Measurements from ENCODE around the gene DNAH8. TPM values are rescaled to one million over a fixed set of nuclear protein-coding genes. Genes with fewer than 3 reads are reported as not detected.

The DNAH8 gene
- total RNA-seq, 4 donors from 2014 or later: 0.22 TPM; not detected in 3

DNA sequence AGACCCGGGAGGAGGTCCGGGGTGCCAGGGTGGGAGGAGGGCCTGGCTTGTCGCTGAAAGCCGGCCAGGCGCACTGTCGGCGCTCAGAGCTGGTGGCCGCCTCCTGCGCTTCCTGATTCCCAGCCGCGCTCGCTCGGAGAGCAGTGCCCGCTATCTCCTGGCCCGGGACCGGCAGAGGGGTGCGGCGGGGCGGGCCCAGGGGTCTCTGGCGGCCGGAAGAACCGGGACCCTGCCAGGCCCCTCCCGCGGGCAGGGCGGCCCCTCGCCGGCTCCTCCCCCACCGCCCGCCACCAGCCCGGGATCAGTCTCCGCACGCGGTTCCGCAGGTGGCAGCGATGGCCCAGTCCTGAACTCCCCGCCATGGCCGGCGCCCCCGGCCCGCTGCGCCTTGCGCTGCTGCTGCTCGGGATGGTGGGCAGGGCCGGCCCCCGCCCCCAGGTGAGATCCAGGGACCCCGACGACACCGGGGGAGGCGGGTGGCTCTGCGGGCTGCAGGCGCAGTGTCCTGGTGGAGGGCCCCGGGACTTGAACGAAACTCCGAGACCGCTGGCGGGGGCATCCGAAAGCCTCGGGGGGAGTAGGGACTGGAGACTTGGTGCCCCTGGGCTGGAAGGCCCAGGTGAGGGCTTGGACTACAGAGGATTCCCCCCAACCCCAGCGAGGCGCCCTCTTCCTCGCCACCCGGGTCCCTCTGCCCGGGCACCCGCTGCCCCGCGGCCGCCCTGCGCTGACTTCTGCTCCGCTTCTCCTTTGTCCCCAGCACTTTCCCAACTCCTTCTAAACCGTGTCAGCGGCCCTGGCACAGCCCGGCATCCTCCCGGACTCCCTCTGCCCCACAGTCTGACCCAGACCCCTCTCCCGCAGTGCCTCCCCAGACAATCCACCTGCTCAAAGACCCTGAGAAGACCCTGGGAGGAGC, 333.6 kb downstream of the DNAH8 start, which contains the start of gene GLP1R:
TSS of gene GLP1R (plus strand) at position 301 of the 919 bp plus-strand sequence. CDS start at position 361, 60 bp downstream.
- H3K4me3 ChIP-seq: peak within 1 kb of the TSS in 3 of 4 donors; percentile 10 to 49 (median 24)
- H3K27me3 ChIP-seq: peaks cover 0 to 39% of the 10 kb centered on the region in 2 donors
- H3K9me3 ChIP-seq: no peaks in the 10 kb centered on the region
- peaks cover 0 to 12% (median 5%) of the 10 kb centered on the region in 4 donors for H3K4me1 ChIP-seq
- TF ChIP-seq CTCF (IDR thresholded peaks at IDR 0.05) (no peak), EP300 (IDR thresholded peaks at IDR 0.05) (no peak), POLR2A (IDR thresholded peaks at IDR 0.05) (no peak)
- H3K27ac ChIP-seq: no peak within 1 kb of the TSS
- WGBS, 2 donors: 4 to 7% methylated on average over 42 to 64 of the region's 74 CpGs
- no peak for DNase-seq (ENCODE audit: low spot score in 2 of 2)
- H3K36me3 ChIP-seq: no peaks in the 10 kb centered on the region

DNA sequence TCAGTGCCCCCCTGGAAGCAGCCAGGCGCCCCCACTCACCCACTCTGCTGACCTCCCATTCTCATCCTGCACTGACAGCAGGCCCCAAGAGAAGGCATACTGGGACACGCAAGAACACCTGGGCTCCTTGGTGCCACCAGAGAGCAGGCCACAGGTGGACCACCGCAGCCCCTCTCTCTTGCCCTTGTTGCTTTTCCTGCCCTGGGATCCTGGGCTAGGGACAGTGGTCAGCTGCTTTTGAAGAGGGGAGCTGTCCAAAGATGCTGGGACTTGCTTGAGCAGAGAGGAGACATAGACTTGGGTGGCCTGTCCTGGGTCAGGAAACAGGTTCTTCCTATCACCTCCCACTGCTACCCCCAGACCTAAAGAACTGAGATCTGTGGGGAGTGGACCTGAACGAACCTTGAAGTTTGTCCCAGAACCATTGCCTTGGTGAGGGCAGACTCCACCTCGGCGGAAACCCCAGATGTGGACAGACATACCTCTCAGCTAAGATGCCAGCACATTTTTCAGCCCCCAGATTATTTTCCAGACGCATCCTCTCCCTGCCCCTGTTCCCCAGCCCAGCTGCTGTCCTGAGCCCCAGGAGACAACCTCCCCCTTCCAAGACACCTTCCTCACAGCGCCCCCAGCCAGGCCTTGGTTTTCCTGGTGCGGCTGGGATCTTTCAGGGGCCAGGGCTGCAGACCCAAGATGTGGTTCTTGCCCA, 334.6 kb downstream of the DNAH8 start:
- 65 to 71% methylated on average over 8 of the region's 9 CpGs for WGBS, 2 donors
- Histone ChIP-seq H3K36me3 (no peaks in the 10 kb centered on the region), H3K4me3 (no peak overlapping the region), H3K27me3 (peaks cover 0 to 39% of the 10 kb centered on the region in 2 donors), H3K27ac (no peak overlapping the region), H3K9me3 (no peaks in the 10 kb centered on the region), H3K4me1 (peaks cover 0 to 12% (median 5%) of the 10 kb centered on the region in 4 donors)
- TF ChIP-seq CTCF (IDR thresholded peaks at IDR 0.05) (no peak), POLR2A (IDR thresholded peaks at IDR 0.05) (no peak), EP300 (IDR thresholded peaks at IDR 0.05) (no peak)
- no peak for DNase-seq (ENCODE audit: low spot score in 2 of 2)

DNA sequence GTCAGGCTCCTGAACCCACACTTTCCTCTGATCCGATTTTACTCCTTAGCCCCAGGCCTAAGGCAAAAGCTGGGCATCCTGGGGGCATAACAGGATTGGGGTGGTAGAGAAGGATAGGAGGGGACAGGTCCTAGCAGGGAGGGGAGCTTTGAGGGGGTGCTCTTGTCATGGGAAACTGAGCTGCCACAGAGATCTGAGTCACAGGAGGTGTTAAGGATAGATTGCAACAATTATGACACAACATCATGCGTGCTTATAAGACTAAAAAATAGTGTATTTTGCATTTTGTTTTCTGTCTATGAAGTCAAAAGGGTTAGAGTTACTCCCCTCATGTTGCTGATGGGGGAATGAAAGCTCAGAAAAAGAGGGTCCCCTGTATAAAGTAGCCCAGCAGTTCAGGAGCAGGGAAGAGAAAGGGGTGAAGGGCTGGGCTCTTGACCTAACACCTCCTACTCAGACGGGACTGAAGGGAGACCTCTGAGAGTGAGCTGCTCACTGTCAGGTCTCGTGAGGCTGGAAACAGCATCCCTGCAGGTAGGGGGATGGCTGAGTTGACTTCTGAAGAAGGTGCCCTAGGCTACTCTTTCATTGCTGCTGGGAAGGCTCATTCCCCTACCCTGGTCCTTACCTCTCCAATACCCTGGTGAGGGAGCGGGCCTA, 335.5 kb downstream of the DNAH8 start:
- no peak overlapping the region for H3K27ac ChIP-seq
- no peaks in the 10 kb centered on the region for H3K36me3 ChIP-seq
- peaks cover 0 to 39% of the 10 kb centered on the region in 2 donors for H3K27me3 ChIP-seq
- no peak overlapping the region for H3K4me3 ChIP-seq
- WGBS, 2 donors: 75 to 80% methylated on average over 5 of the region's 5 CpGs
- H3K9me3 ChIP-seq: no peaks in the 10 kb centered on the region
- no peak for DNase-seq (ENCODE audit: low spot score in 2 of 2)
- TF ChIP-seq CTCF (IDR thresholded peaks at IDR 0.05) (no peak), EP300 (IDR thresholded peaks at IDR 0.05) (no peak)
- H3K4me1 ChIP-seq: peaks cover 0 to 12% (median 5%) of the 10 kb centered on the region in 4 donors

- H3K36me3 ChIP-seq: no peaks in the 10 kb centered on the region
- H3K4me3 ChIP-seq: no peak overlapping the region
- H3K4me1 ChIP-seq: peaks cover 0 to 12% (median 5%) of the 10 kb centered on the region in 4 donors
- TF ChIP-seq POLR2A (IDR thresholded peaks at IDR 0.05) (no peak), EP300 (IDR thresholded peaks at IDR 0.05) (no peak), CTCF (IDR thresholded peaks at IDR 0.05) (no peak)
- H3K27ac ChIP-seq: no peak overlapping the region
- H3K9me3 ChIP-seq: no peaks in the 10 kb centered on the region
- WGBS, 2 donors: 59 to 63% methylated on average over 4 of the region's 4 CpGs
- H3K27me3 ChIP-seq: peaks cover 0 to 39% of the 10 kb centered on the region in 2 donors
- DNase-seq (ENCODE audit: low spot score in 2 of 2): no peak
These were observed 336.4 kb downstream of the DNAH8 start for GRCh38 chr6:39051399-39052122.

Data from tibial nerve (tissue), 4 donors.